ENCODE results near the gene SVOP. TPM values are rescaled to one million over a fixed set of nuclear protein-coding genes. Genes with fewer than 3 reads are reported as not detected.

Gene SVOP
- polyA plus RNA-seq, 1 experiment: not detected

GRCh38 chr12:109014984-109015765 lies 5.7 kb downstream of the SVOP start:
- DNase-seq (ENCODE audit: low read depth): no peak
- H3K36me3 ChIP-seq (ENCODE audit: control insufficient read depth, insufficient read depth, low read length): no peaks in the 10 kb centered on the region
- H3K4me3 ChIP-seq (ENCODE audit: low read depth, low read length): no peak overlapping the region
- ChIA-PET CTCF (no interaction called here), POLR2A (no interaction called here)
- H3K27me3 ChIP-seq (ENCODE audit: control insufficient read depth, insufficient read depth, low read length): no peaks in the 10 kb centered on the region
- no peak for TF ChIP-seq CTCF (IDR thresholded peaks at IDR 0.05; ENCODE audit: insufficient read depth, low read depth, low read length)

- no peaks in the 10 kb centered on the region for H3K36me3 ChIP-seq (ENCODE audit: control insufficient read depth, insufficient read depth, low read length)
- H3K4me3 ChIP-seq (ENCODE audit: low read depth, low read length): no peak overlapping the region
- no peaks in the 10 kb centered on the region for H3K27me3 ChIP-seq (ENCODE audit: control insufficient read depth, insufficient read depth, low read length)
- no peak for TF ChIP-seq CTCF (IDR thresholded peaks at IDR 0.05; ENCODE audit: insufficient read depth, low read depth, low read length)
- no peak for DNase-seq (ENCODE audit: low read depth)
- CTCF ChIA-PET: interaction anchor here (0.7 kb wide), 1 partner anchor 13 kb away, joined by 3 read pairs; no protein-coding TSS in a partner anchor
- POLR2A ChIA-PET: no interaction called here
Measured at GRCh38 chr12:109010259-109010658, 10.6 kb downstream of the SVOP start.

- no peaks in the 10 kb centered on the region for H3K27me3 ChIP-seq (ENCODE audit: control insufficient read depth, insufficient read depth, low read length)
- no peaks in the 10 kb centered on the region for H3K36me3 ChIP-seq (ENCODE audit: control insufficient read depth, insufficient read depth, low read length)
- ChIA-PET CTCF (interaction anchor here (0.7 kb wide), 1 partner anchor 13 kb away, joined by 3 read pairs; no protein-coding TSS in a partner anchor), POLR2A (no interaction called here)
- no peak for DNase-seq (ENCODE audit: low read depth)
- no peak overlapping the region for H3K4me3 ChIP-seq (ENCODE audit: low read depth, low read length)
- TF ChIP-seq CTCF (IDR thresholded peaks at IDR 0.05; ENCODE audit: insufficient read depth, low read depth, low read length): no peak
Measured at GRCh38 chr12:109009766-109010165, 11.1 kb downstream of the SVOP start.

GRCh38 chr12:109004017-109004416 lies 16.9 kb downstream of the SVOP start:
- no peak for TF ChIP-seq CTCF (IDR thresholded peaks at IDR 0.05; ENCODE audit: insufficient read depth, low read depth, low read length)
- POLR2A ChIA-PET: no interaction called here
- CTCF ChIA-PET: no interaction called here

GRCh38 chr12:108996320-108996719 lies 24.5 kb downstream of the SVOP start:
- ChIA-PET CTCF (no interaction called here), POLR2A (no interaction called here)
- H3K27me3 ChIP-seq (ENCODE audit: control insufficient read depth, insufficient read depth, low read length): no peaks in the 10 kb centered on the region
- DNase-seq (ENCODE audit: low read depth): no peak
- no peak for TF ChIP-seq CTCF (IDR thresholded peaks at IDR 0.05; ENCODE audit: insufficient read depth, low read depth, low read length)
- H3K36me3 ChIP-seq (ENCODE audit: control insufficient read depth, insufficient read depth, low read length): no peaks in the 10 kb centered on the region
- H3K4me3 ChIP-seq (ENCODE audit: low read depth, low read length): no peak overlapping the region

More at GRCh38 chr12:109004017-109004416, 16.9 kb downstream of the SVOP start:
- Histone ChIP-seq H3K36me3 (ENCODE audit: control insufficient read depth, insufficient read depth, low read length) (no peaks in the 10 kb centered on the region), H3K27me3 (ENCODE audit: control insufficient read depth, insufficient read depth, low read length) (no peaks in the 10 kb centered on the region), H3K4me3 (ENCODE audit: low read depth, low read length) (no peak overlapping the region)
- DNase-seq (ENCODE audit: low read depth): no peak

All from BJ (cell line).